Right lobe of liver (tissue), 4 donors: Measurements from ENCODE around the gene FBXO2.

Experiments used
- CTCF ChIP-seq, 4 donors: fragments of 200-600 bp in 3 of 4; fragments of 450-650 bp in 1 of 4; IDR thresholded peaks; one replicate each; pipeline versions ENCODE4 v1.5.1 to v1.8.0; 2016 to 2022; ENCODE audit warnings: antibody characterized with exemption in 4 of 4, mild to moderate bottlenecking in 2 of 4
- POLR2A ChIP-seq: fragments of 450-650 bp; IDR thresholded peaks from one replicate; pipeline ENCODE4 v1.6.1; 2017; ENCODE audit warnings: antibody characterized with exemption, mild to moderate bottlenecking
- donor health status: DM: no; HTN: no; CAD: no.
- donor health status: DM: no; HTN: no; CAD: no.
- donor health status: DM: no; HTN: yes; CAD: no.

- TF ChIP-seq CTCF (IDR thresholded peaks at IDR 0.05) (peak; percentile 91 to 95 (median 92)), POLR2A (peak; percentile 42)
Observed at GRCh38 chr1:11650331-11650991, 3.8 kb downstream of the FBXO2 start.
